Suprapubic skin (tissue), 4 donors: ENCODE measurements around the gene CSMD2. TPM values are rescaled to one million over a fixed set of nuclear protein-coding genes. Genes with fewer than 3 reads are reported as not detected.

Experiments
- DNase-seq, 2 donors: peaks; one replicate each; pipeline ENCODE4 v3.0.0-alpha.2; 2019; ENCODE audit warnings: low spot score in 2 of 2
- H3K27ac ChIP-seq: fragments of 200-600 bp; sonication (generic); one replicate; pipeline ENCODE4 v1.5.1; 2019
- H3K27me3 ChIP-seq: fragments of 200-600 bp; sonication (generic); one replicate; pipeline ENCODE4 v1.5.1; 2019
- H3K36me3 ChIP-seq: fragments of 200-600 bp; sonication (generic); one replicate; pipeline ENCODE4 v1.5.1; 2019
- H3K4me1 ChIP-seq: fragments of 200-600 bp; sonication (generic); one replicate; pipeline ENCODE4 v1.5.1; 2019
- H3K4me3 ChIP-seq: fragments of 200-600 bp; sonication (generic); one replicate; pipeline ENCODE4 v1.5.1; 2019; ENCODE audit warnings: mild to moderate bottlenecking
- H3K9me3 ChIP-seq: fragments of 200-600 bp; sonication (generic); one replicate; pipeline ENCODE4 v1.5.1; 2019
- CTCF ChIP-seq, 2 donors: fragments of 200-600 bp in 1 of 2; fragments of 450-650 bp in 1 of 2; sonication (generic) in 1 of 2; IDR thresholded peaks; one replicate each; pipeline ENCODE4 v1.5.1; 2016 to 2019; ENCODE audit warnings: antibody characterized with exemption in 2 of 2, mild to moderate bottlenecking in 1 of 2, moderate library complexity in 1 of 2
- EP300 ChIP-seq: sonication (generic); formaldehyde crosslinking; IDR thresholded peaks from one replicate; pipeline ENCODE4 v1.6.1; 2017; ENCODE audit warnings: antibody characterized with exemption
- POLR2A ChIP-seq, 2 donors: fragments of 450-650 bp; IDR thresholded peaks; one replicate each; pipeline ENCODE4 v1.6.1; 2017; ENCODE audit warnings: antibody characterized with exemption in 2 of 2, mild to moderate bottlenecking in 2 of 2, moderate library complexity in 2 of 2
- POLR2AphosphoS5 ChIP-seq, 3 donors: sonication (generic); formaldehyde crosslinking; IDR thresholded peaks; one replicate each; pipeline ENCODE4 v1.6.1; 2017; ENCODE audit warnings: antibody characterized with exemption in 3 of 3
- WGBS: methylation state at CpG from one replicate; pipeline ENCODE4 v1.1.5; 2018; 5-methylcytosine and 5-hydroxymethylcytosine counted together
- total RNA-seq, 4 donors: library from RNA; depleted of rRNA; stranded (reverse); fragments of >200 nt; gene quantifications; one replicate each; pipeline ENCODE4 v1.1.0, GENCODE V29; 2016

CSMD2 gene
- total RNA-seq, 4 donors from 2014 or later: 0.08 to 0.55 (median 0.13) TPM

GRCh38 chr1:33624261-33624990 lies 540.6 kb downstream of the CSMD2 start:
- Histone ChIP-seq H3K4me3 (no peak overlapping the region), H3K9me3 (no peaks in the 10 kb centered on the region), H3K27ac (no peak overlapping the region), H3K27me3 (peaks cover 9% of the 10 kb centered on the region), H3K4me1 (no peaks in the 10 kb centered on the region), H3K36me3 (no peaks in the 10 kb centered on the region)
- DNase-seq: no peak
- 95% methylated on average over 13 of the region's 25 CpGs for WGBS
- TF ChIP-seq POLR2A (IDR thresholded peaks at IDR 0.05): no peak
- no peak for TF ChIP-seq POLR2AphosphoS5 (IDR thresholded peaks at IDR 0.05)
- no peak for TF ChIP-seq CTCF (IDR thresholded peaks at IDR 0.05)
- TF ChIP-seq EP300: no peak

GRCh38 chr1:33623811-33624210 lies 541.2 kb downstream of the CSMD2 start:
- Histone ChIP-seq H3K4me3 (no peak overlapping the region), H3K27me3 (peaks cover 9% of the 10 kb centered on the region), H3K27ac (no peak overlapping the region), H3K9me3 (no peaks in the 10 kb centered on the region), H3K36me3 (no peaks in the 10 kb centered on the region), H3K4me1 (no peaks in the 10 kb centered on the region)
- TF ChIP-seq POLR2AphosphoS5 (IDR thresholded peaks at IDR 0.05) (no peak), POLR2A (IDR thresholded peaks at IDR 0.05) (no peak), EP300 (no peak), CTCF (IDR thresholded peaks at IDR 0.05) (no peak)
- WGBS: 90% methylated on average over 4 of the region's 4 CpGs
- DNase-seq: no peak

GRCh38 chr1:33622757-33623156 lies 542.3 kb downstream of the CSMD2 start:
- H3K36me3 ChIP-seq: no peaks in the 10 kb centered on the region

GRCh38 chr1:33618636-33619035 lies 546.4 kb downstream of the CSMD2 start:
- peak in 1 of 2 donors; percentile 55 for DNase-seq
- H3K4me3 ChIP-seq: no peak overlapping the region
- no peaks in the 10 kb centered on the region for H3K36me3 ChIP-seq
- H3K27ac ChIP-seq: no peak overlapping the region
- peaks cover 11% of the 10 kb centered on the region for H3K27me3 ChIP-seq
- no CpG with 5 or more reads among the region's 1 CpG for WGBS
- H3K9me3 ChIP-seq: no peaks in the 10 kb centered on the region
- no peaks in the 10 kb centered on the region for H3K4me1 ChIP-seq
- TF ChIP-seq POLR2A (IDR thresholded peaks at IDR 0.05): no peak
- no peak for TF ChIP-seq CTCF (IDR thresholded peaks at IDR 0.05)
- TF ChIP-seq POLR2AphosphoS5 (IDR thresholded peaks at IDR 0.05): no peak
- no peak for TF ChIP-seq EP300

More at GRCh38 chr1:33622757-33623156, 542.3 kb downstream of the CSMD2 start:
- Histone ChIP-seq H3K4me1 (no peaks in the 10 kb centered on the region), H3K9me3 (no peaks in the 10 kb centered on the region), H3K4me3 (no peak overlapping the region), H3K27ac (no peak overlapping the region), H3K27me3 (peaks cover 11% of the 10 kb centered on the region)
- TF ChIP-seq POLR2AphosphoS5 (IDR thresholded peaks at IDR 0.05) (no peak), CTCF (IDR thresholded peaks at IDR 0.05) (no peak), EP300 (no peak), POLR2A (IDR thresholded peaks at IDR 0.05) (no peak)
- DNase-seq: no peak
- WGBS: 91% methylated on average over 1 of the region's 1 CpG

- Histone ChIP-seq H3K4me1 (no peaks in the 10 kb centered on the region), H3K4me3 (no peak overlapping the region), H3K27me3 (peaks cover 18% of the 10 kb centered on the region), H3K36me3 (no peaks in the 10 kb centered on the region), H3K9me3 (no peaks in the 10 kb centered on the region), H3K27ac (no peak overlapping the region)
- WGBS: 90% methylated on average over 9 of the region's 9 CpGs
- TF ChIP-seq POLR2AphosphoS5 (IDR thresholded peaks at IDR 0.05): no peak
- no peak for TF ChIP-seq POLR2A (IDR thresholded peaks at IDR 0.05)
- no peak for TF ChIP-seq EP300
- no peak for TF ChIP-seq CTCF (IDR thresholded peaks at IDR 0.05)
- DNase-seq: no peak
These were observed 547.6 kb downstream of the CSMD2 start for GRCh38 chr1:33617451-33617850.
